Measurements from ENCODE around the gene DHRS1.

Gene DHRS1

DNA sequence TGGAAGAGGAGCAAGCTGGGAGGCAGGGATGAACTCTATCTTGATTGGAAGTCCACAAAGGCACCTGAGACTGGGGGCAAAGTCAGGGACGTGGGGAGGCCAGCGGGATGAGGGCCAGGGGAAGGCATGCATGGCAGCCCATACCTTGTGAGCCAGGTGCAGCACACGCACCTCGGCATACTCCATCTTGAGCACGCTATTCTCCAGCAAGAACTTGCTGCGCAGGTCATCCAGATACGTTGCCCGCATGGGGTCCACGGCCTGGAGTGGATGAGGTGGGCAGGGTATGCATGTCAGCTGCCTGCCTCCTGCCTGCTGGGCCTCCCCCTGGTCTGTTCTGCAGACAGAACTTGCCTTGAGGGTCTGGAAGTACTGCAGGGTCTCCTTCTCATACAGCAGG, 32.1 kb downstream of the DHRS1 start:
- TF ChIP-seq, protein P1, sequence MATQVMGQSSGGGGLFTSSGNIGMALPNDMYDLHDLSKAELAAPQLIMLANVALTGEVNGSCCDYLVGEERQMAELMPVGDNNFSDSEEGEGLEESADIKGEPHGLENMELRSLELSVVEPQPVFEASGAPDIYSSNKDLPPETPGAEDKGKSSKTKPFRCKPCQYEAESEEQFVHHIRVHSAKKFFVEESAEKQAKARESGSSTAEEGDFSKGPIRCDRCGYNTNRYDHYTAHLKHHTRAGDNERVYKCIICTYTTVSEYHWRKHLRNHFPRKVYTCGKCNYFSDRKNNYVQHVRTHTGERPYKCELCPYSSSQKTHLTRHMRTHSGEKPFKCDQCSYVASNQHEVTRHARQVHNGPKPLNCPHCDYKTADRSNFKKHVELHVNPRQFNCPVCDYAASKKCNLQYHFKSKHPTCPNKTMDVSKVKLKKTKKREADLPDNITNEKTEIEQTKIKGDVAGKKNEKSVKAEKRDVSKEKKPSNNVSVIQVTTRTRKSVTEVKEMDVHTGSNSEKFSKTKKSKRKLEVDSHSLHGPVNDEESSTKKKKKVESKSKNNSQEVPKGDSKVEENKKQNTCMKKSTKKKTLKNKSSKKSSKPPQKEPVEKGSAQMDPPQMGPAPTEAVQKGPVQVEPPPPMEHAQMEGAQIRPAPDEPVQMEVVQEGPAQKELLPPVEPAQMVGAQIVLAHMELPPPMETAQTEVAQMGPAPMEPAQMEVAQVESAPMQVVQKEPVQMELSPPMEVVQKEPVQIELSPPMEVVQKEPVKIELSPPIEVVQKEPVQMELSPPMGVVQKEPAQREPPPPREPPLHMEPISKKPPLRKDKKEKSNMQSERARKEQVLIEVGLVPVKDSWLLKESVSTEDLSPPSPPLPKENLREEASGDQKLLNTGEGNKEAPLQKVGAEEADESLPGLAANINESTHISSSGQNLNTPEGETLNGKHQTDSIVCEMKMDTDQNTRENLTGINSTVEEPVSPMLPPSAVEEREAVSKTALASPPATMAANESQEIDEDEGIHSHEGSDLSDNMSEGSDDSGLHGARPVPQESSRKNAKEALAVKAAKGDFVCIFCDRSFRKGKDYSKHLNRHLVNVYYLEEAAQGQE (IDR thresholded peaks at IDR 0.05; ENCODE audit: insufficient read depth in 1 of 2, low read depth in 2 of 2, low read length in 2 of 2), result no peak
- no peak for TF ChIP-seq FOXP2 (optimal IDR thresholded peaks at IDR 0.05; ENCODE audit: borderline replicate concordance, extremely low read depth, extremely low read length, insufficient read depth)
- no peak for TF ChIP-seq TAF1 (IDR thresholded peaks at IDR 0.05; ENCODE audit: borderline replicate concordance, insufficient read depth, low read length)
- no peak for TF ChIP-seq POLR2AphosphoS5 (IDR thresholded peaks at IDR 0.05; ENCODE audit: low read depth, low read length)
- TF ChIP-seq SIN3A (IDR thresholded peaks at IDR 0.05; ENCODE audit: borderline replicate concordance, insufficient read depth, low read length), result no peak

DNA sequence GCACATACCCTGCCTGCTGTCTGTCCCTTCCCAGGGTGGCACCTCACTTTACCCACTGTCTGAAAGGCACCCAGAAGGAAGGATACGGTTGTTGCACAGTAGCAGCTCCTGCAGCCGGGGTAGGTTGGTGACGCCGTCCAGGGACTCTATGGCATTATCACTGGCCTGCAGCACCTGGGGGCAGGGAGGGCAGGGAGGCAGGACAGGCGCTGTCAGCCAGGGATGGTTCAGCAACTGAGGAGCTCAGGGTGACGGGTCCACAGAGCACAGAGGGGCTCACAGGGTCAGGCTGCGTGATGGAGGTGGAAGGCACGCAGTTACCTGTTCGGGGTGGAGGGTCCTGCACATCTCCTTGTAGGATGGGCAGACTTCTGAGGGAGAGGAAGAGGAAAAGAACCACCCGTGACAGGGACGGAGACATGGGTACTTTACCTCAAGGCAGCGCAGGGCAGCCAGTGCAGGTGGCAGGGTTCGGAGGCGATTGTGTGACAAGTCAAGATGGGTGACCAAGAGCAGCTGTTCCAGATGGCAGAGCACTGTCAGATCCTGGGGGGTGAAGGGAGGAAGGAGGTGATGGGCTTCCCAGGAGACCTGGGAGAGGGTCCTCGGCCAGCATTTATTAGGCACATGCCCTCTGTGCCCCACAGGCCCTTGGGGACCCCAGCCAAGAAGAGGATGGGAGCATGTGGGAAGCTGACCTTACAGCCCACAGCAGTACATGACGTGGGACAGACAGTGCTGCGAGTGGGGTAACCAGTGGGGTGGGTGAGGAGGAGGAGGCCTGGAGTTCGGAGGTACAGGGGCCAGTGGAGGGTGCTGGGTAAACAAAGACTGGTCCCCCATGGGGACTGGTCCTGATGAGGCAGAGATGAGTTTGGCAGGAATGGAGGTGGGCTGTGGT, 33.0 kb downstream of the DHRS1 start:
- TF ChIP-seq SIN3A (IDR thresholded peaks at IDR 0.05; ENCODE audit: borderline replicate concordance, insufficient read depth, low read length), result no peak
- TF ChIP-seq, protein P1 (IDR thresholded peaks at IDR 0.05; ENCODE audit: insufficient read depth in 1 of 2, low read depth in 2 of 2, low read length in 2 of 2), result no peak
- TF ChIP-seq FOXP2 (optimal IDR thresholded peaks at IDR 0.05; ENCODE audit: borderline replicate concordance, extremely low read depth, extremely low read length, insufficient read depth), result no peak
- TF ChIP-seq POLR2AphosphoS5 (IDR thresholded peaks at IDR 0.05; ENCODE audit: low read depth, low read length), result no peak
- TF ChIP-seq TAF1 (IDR thresholded peaks at IDR 0.05; ENCODE audit: borderline replicate concordance, insufficient read depth, low read length), result no peak

DNA sequence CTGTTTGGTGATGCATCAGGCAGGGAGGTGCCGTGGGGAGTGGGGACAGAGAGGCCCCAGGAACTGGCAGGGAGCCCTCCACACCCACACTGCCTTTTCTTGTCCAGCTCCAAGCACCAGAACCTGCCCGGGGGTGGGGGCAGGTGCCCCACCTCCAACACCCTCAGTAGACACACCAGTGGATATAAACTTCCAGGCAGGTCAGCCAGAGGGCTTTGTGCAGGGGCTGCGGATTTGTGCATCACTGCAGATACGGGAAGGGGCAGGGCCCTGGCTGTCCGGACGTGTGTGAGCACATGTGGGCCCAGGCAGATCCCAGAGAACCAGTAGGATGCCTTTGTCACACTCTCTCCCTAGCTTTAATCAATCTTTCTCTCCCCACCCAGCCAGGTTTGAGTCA, 35.3 kb downstream of the DHRS1 start:
- TF ChIP-seq, protein P1 (IDR thresholded peaks at IDR 0.05; ENCODE audit: insufficient read depth in 1 of 2, low read depth in 2 of 2, low read length in 2 of 2), result no peak
- TF ChIP-seq TAF1 (IDR thresholded peaks at IDR 0.05; ENCODE audit: borderline replicate concordance, insufficient read depth, low read length), result no peak

GRCh38 chr14:24263848-24264247, 35.7 kb downstream of the DHRS1 start:
- TF ChIP-seq FOXP2 (optimal IDR thresholded peaks at IDR 0.05; ENCODE audit: borderline replicate concordance, extremely low read depth, extremely low read length, insufficient read depth) (no peak), TAF1 (IDR thresholded peaks at IDR 0.05; ENCODE audit: borderline replicate concordance, insufficient read depth, low read length) (no peak), POLR2AphosphoS5 (IDR thresholded peaks at IDR 0.05; ENCODE audit: low read depth, low read length) (no peak), SIN3A (IDR thresholded peaks at IDR 0.05; ENCODE audit: borderline replicate concordance, insufficient read depth, low read length) (no peak)
- TF ChIP-seq, protein P1 (IDR thresholded peaks at IDR 0.05; ENCODE audit: insufficient read depth in 1 of 2, low read depth in 2 of 2, low read length in 2 of 2), result no peak

All from PFSK-1 (cell line).